NOMO-1 treated with dmso at 0.1 percent for 144 hours (cell line): ENCODE measurements around the gene TANGO2.
A peak's percentile ranks its signal among the peaks of the same experiment; 100 is the strongest.

Experiments
- DNase-seq: peaks from one replicate; lab custom pipeline; 2025; ENCODE audit not compliant: unreplicated experiment; lab: John Stamatoyannopoulos, UW

Gene TANGO2

DNA sequence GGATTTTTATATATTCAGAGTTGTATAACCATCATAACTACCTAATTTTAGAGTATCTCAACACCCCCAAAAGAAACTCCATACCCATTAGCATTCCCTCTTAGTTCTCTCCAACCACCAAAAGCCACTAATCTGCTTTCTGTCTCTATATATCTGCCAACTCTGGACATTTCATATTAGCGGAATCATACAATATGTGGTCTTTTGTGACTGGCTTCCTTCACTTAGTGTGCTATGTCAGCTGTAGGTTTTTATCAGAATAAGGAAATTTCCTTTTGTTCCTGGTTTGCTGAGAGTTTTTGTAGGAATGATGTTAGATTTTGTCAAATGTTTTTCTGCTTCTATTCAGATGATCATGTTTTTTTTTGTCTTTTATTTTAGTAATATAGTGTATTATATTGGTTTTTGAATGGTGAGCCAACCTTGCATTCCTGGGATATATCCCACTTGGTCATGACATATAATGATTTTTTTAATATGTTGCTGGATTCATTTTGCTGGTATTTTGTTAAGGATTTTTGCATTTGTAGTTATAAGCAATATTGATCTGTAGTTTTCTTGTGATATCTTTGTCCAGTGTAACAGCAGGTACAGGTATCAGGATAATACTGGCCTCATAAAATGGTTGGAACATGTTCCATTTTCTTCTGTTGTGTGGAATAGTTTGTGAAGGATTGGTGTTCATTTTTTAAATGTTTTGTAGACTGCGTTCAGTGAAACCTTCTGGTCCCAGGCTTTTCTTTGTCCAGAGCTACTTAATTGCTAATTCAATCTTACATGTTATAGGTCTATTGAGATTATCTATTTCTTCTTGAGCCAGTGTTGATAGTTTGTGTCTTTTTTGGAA is 75.9 kb downstream of the TANGO2 start:
- no peak for DNase-seq

DNA sequence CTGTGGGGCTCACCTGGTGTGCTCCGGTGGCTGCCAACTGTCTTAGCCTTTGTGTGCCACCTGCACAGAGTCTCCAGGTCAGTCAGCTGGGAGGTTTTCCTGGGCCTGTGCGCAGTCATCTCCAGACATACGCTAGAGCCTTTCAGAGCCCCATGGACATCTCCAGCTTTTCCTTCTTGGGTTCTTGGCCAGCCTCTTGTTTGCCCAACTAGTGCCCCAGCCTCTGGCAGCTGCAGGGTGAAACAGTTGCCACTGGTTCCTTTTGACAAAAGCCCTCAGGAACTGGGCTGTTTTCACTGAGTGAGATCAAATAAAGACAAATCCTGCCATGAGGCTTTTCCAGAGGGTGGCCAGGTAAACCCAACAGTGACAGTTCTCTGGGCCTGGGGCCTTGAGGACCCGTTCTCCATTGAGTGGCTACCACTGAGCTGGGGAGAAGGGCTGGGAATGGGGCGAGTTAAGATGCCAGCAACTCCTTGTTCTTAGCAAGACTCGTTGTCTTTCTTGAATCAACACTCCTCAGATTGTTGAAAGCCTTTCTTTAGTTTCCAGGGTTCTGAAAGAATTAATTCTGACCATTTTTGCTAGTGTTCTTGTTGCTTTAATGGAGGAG is 78.3 kb downstream of the TANGO2 start:
- DNase-seq = no peak

DNA sequence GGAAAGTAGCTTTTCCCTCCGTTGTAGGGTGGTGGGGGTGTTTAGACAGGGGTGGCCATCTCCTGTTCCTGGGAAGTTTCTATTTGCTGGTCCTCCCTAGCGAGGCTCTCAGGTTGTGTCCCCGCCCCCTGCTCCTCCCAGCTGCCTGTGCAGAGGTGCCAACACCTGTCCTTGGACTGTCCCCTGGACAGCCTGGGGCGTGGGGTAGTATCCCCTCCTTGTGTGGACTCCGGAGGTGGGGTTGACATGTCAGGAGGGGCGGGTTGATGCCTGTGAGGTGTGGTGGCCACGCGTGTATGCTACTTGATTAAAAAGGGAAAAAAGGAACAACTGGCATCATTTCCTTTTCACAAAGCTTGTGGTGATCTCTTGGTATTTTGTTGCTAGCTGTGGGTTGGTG is 80.7 kb downstream of the TANGO2 start:
- no peak for DNase-seq

DNA sequence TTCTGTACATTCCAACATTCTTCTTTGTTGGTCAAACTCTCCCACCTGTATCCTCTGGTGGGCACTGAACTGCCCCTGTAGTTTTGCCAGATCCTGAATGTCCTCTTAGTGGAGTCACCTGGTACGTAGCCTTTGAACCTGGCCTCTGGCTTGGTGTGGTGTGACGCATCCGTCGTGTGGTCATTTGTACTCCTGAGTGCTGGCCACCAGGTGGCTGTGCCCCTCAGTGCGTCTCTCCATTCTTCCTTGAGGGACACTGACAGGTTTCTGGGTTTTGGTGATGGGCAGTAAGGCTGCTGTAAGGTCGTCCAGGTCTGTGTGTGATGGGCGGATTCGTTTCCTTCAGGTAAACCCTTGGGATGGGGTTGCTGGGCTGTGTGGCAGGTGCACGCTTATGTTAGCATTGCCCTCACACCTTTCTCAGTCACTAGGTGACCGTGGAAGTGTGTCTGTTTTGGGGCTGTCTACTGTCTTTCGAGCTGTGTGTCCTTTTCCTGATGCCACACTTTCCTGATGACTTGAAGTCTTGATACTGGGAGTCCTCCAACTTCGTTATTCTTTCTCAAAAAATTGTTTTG is 81.4 kb downstream of the TANGO2 start:
- no peak for DNase-seq

DNA sequence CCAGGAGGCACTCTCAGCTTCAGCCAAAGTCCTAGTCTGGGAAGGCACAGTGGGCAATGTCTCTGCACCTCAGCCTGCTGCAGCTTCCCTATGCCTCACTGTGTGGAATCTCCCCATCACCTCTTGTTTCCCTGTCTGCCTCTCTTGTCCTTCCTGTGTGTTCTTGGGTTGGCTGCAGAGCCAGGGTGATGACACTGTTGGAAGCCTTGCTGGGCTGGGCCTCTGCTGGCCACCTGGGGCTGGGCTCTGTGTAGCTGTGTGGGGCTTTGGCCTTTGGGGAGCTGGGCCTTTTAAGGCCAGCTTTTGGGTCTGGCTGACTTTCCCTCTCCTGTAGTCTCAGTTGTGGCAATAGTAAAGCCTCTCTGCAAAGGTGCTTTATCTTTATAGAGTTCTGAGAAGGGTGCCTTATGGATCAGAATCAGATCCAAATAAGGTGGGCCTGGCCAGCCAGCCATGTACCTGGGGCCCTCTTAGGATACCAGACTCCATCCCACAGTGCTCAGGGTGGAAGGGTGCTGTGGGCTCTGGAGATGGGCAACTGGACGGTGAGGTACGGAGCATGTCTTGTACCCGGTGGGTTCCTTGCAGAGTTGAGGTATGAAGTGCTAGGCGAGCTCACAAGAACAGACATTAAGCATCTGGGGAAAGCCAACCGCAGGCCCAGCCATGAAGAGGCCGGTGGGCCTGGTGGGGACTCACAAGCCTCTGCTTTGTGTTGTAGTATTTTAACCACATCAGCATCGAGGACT is 84.7 kb downstream of the TANGO2 start:
- DNase-seq = no peak

DNA sequence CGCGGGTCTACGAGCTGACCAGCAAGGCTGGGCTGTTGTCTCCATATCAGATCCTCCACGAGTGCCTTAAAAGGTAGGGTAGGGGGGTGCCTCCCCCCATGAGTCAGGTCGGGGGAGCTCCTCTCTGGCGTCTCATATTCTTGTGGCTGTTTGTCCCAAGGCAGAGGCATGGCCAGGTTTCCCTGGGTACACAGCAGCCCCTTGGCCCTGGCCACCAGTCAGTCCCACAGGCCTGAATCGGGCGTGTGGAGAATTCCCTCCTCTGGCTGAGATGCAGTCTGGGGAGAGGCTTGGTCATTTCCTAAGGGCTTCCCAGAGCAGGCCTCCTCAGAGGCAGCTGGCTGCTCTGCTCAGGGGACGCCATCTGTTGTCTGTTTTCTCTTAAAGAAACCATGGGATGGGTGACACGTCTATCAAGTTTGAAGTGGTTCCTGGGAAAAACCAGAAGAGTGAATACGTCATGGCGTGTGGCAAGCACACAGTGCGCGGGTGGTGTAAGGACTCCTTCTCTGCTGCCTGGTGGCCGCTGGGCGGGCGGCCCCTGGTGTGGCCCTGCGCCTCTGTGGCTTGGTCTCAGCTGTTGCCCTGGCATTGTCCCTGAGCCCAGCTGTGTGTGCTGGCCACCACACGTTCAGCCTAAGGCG is 85.4 kb downstream of the TANGO2 start:
- no peak for DNase-seq

DNA sequence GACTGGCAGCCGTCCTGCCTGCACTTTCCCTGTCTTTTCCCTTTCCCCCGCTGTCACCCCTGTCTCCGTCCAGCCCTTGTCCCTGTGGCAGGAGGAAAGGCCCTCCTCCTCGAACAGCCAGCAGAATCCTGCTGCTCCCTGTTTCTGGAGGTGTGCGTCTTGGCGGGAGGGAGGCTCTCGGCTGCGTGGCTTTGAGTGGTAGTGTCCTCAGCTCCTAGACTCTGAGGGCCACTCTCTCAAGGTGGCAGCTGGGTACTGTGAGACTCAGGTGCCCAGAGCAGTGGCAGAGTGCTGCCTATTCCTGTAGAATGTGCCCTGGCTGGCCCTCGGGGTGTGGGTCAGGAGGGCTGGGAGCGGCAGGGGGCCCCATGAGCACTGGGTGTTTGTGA is 85.9 kb downstream of the TANGO2 start:
- DNase-seq = no peak

DNA sequence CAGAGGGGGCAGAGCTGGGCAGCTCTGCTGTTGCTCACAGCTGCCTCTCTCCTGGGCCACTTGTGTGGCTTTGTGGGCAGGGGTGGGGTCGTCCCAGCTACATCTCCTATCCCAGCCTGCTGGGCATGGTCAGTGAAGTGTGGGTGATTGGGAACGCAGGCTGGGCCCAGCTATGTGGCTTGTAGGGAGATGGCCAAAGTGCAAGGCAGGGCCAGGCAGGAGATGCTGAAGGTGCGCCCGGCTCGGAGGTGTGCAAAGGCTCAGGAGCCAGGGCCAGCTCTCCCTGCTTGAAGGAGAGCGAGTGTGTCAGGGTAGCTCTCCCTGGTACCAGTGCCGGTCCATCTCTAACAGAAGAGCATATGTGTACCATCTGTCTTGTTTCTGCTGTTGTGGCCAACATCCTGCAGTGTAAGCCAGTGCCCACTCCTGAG is 86.6 kb downstream of the TANGO2 start:
- no peak for DNase-seq

DNA sequence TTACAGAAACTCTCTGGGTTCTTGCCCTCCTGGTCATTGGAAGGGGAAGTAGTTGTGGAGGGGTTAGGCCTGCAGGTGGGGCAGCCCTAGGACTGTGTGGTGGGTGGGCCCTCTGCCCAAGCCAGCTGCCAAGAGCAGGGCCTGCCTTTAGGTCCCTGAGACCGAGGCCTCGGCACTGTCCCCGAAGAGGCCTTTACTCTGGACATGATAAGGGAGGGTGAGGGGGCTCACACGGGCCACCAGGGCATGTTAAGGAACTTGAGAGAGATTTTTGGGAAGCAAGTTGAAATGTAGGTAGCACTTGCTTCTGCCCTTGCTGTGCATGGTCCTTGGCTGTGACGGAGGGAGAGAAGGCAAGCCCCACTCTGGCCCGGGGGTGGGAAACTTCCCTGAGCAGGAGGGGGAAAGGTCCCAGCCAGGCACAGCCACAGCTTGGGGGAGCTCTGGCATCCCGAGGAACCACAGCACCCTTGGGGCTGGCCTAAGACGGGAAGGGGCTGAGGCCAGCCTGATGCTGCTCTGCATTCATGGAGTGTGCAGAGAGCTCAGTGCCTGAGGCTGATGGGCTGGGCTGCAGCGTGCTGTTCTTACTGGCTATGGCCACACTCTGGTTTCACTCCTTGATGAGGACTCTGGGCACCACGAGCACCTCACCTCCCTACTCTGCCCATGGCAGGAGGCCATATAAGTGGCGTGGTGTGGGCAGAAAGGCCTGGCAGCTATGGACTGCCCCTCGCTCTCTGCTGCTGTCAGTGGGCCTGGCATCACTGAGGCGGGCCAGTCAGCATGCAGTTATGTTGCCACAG is 87.2 kb downstream of the TANGO2 start:
- DNase-seq = no peak

DNA sequence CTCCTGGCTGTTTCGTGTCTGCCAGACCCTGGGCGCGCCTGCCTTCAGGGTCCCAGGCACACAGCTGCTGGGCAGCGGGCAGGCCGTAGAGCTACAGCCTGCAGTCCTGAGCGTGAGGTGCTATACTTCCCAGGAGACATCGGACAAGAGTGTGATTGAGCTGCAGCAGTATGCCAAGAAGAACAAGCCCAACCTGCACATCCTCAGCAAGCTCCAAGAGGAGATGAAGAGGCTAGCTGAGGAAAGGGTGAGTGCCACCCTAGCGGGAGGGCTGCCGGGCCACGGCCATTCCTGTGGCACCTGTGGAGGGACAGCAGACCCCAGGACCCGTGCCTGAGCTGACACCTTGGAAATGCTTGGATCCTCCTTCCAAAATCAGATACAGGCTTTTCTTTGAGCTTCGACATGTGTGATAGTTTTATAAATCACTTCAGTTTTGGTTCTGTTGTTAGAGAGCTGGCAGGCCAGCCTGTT is 87.9 kb downstream of the TANGO2 start:
- DNase-seq = no peak

DNA sequence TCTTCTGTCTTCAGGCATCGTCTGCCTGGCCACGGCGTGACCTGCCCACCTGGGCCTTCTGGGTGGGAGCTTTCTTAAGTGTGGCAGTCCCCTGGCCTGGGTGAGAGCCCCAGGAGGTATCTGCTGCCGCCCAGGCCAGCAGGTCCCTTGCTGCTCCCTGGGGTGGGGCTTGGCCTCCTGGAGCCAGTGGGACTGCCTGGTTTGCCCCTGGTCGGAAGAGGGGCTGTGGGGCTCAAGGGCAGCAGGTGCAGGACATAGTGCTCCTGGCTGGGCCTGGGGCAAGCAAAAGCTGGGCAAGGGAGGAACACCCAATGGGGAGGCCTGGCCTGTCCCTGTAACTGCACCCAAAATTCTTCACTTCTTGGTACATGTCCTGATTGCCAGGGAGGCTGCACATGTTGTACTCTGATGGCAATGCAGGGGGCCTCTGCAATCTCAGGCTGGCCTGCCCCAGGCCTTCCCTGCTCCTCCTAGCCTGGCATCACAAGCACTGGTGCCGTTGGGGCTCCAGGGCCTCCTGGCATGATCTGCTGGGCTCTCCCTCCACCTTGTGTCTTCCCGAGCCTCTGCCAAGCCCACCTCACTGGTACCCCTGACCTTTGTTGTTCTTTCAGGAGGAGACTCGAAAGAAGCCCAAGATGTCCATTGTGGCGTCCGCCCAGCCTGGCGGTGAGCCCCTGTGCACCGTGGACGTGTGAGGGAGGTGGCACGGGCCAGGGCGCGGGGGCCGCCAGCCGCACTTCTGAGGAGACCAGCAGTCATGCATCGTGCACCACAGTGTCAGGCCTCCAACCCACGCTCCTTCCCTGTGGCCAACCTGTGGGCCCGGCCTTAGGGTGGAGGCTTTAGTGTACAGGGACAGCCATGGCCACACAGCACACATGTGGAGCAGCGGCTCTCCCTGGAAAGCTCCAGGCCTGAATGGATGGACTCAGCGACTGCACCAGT is 88.8 kb downstream of the TANGO2 start:
- no peak for DNase-seq

DNA sequence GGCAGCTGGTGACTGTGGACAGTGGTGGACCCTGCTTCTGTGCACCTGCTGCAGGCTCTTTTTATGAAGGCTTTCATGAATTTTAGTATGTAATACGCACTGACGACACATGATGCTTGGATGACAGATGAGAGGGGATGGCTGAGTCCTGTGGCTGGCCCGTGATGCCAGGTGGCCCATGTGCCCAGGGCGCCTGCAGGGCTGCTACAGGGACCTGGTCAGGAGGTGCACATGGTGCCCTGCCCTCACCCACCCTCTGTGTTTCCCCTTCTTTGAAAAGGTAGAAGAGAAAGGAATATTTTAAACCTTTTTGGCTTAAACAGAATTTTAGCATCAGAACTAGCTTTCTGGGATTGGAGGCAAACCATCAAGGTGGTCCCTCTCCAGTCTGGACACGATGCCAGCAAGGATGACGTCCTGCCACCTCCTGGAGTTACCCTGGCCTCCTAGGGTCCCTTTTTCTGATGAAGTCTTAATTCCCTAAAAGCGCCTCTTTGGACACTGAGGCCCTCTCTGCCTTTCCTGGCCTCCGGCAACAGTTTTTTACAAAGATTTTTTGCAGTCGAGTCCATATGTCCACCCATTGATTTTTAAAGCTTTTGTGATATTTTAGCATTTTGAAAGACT is 89.6 kb downstream of the TANGO2 start:
- DNase-seq = no peak

DNA sequence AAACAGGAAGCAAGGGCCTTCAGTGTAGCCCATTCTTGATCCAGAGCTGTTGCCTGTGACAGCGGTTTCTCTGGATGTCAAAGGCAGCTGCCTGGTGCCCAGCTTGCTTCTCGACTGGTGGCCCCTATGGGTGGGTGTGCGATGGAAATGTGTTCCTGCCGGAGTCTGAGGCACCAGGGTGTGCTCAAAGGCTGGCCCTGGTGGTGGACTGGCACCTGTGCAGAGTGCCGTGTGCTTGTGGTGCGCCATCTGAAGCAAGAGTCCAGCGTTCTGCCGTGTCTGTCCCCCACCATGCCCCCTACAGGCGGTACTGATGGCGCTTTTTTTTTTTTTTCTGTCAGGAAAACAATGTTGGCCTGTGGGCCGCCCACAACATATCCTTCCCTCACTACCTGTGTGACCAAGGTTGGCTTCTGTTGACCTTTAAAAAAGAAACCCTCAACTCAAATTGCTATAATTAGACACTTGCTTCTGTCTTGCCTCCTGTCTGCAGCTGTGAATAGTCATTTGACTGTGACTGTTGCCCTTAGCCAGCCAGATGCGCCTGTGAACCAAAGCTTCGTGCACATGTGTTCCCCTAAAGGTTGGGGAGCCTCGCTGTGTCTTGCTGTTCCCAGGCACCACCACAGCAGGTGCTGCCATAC is 90.3 kb downstream of the TANGO2 start:
- DNase-seq = peak; percentile 30

DNA sequence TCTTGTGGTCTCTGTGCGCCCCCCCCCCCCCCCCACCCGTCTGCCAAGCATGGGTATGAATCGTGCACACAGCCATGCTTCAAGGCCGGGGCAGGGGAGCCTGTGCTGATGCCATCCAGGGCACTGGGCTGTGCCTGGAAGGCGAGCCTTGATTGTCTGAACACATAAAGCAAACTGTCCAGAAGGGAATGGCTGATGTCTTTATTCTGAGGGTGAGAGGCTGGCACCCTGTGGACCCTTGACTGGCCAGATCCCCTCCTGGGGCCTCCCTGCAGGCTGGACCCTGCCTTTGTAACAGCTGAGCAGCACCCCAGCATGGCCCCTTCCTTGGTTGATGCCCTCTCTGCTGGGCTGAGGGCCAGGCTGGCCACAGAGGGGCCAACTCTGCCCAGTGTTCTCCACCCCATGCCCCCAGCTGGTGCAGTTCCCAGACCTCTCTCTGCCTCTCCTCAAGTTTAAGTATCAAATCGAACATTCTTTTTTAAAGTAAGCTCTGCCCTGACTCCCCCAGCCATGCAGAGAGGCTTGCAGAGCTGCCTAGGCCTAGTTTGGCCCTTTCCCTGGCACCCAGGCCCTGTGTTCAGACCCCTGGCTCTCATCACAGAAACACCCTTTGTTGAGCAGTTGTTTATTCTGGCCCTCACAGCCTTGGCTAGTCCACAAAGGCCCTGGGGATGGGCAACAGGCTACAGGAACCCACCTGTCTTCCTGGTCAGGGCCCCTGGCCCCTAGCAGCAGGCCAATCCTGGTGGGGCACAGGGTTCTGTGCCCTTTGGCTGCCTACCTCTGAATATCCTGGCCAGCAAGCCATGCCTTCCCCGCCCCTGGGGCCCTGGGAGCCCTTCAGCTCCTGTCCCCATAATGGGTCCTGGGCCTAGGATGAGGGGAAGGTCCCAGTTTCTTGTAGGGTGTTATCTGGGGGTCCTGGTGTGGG is 91.0 kb downstream of the TANGO2 start:
- DNase-seq = no peak

DNA sequence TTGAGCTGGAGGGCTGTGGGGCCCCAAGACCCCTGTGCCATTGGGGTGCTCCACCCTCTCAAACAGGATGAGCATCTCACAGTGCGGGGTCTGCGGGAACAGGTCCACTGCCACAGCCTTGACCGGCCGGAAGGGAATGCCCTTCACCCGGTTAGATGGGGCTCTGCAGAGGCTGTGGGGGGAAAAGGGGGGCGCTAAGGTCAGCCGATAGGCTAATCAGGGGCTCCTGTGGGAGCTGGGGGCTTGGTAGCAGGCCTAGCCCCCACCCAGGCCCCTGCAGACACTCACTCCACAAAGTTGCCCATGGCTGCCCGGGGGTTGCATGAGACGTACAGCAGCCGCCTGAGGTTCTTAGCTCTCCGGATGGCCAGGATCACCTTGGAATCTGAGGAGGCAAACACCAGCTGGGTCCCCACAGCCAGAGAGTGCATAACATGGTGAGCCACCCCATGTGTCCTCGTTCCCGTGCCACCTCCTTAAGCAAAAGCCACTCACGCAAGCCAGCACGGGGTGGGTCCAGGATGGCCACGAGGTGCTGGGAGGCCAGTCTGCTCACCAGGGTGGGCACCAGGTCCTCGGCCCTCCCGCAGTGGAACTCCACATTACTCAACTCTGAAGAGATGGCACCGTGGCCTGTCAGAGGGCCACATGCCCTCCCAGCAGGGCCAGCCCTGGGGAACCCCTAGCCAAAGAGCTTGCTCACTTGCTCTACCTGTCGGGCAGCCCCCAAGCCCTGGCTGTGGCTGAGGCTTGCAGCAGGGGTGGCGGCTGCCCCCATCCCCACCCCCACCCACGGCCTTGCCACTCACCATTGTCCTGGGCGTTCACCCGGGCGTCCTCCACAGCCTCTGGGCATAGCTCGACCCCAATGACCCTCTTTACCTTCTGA is 92.0 kb downstream of the TANGO2 start:
- DNase-seq = no peak
